ENCODE data around the gene MALT1.

GRCh38 chr18:58660915-58661314, 10.3 kb upstream of the MALT1 start:
- TF ChIP-seq POLR2A (IDR thresholded peaks at IDR 0.05) (no peak), CTCF (IDR thresholded peaks at IDR 0.05 in 4 of 5, conservative IDR thresholded peaks at IDR 0.05 in 1 of 5) (no peak)
